ENCODE data around the gene COLEC12. TPM values are rescaled to one million over a fixed set of nuclear protein-coding genes. Genes with fewer than 3 reads are reported as not detected.

COLEC12 gene
- total RNA-seq, 4 donors from 2014 or later, result 20.9 to 75.1 (median 50.4) TPM

- TF ChIP-seq CTCF (IDR thresholded peaks at IDR 0.05; ENCODE audit: low read depth), result no peak
Measured at GRCh38 chr18:362311-363290, 137.9 kb downstream of the COLEC12 start.

GRCh38 chr18:361941-362310, 138.6 kb downstream of the COLEC12 start:
- TF ChIP-seq CTCF (IDR thresholded peaks at IDR 0.05; ENCODE audit: low read depth), result no peak

GRCh38 chr18:361100-361732, 139.3 kb downstream of the COLEC12 start:
- TF ChIP-seq CTCF (IDR thresholded peaks at IDR 0.05; ENCODE audit: low read depth), result no peak

- no peak for TF ChIP-seq CTCF (IDR thresholded peaks at IDR 0.05; ENCODE audit: low read depth)
Measured at GRCh38 chr18:360676-361075, 139.8 kb downstream of the COLEC12 start.

GRCh38 chr18:356778-357177, 143.7 kb downstream of the COLEC12 start:
- no peak for TF ChIP-seq CTCF (IDR thresholded peaks at IDR 0.05; ENCODE audit: low read depth)

GRCh38 chr18:355678-356077, 144.8 kb downstream of the COLEC12 start:
- TF ChIP-seq CTCF (IDR thresholded peaks at IDR 0.05; ENCODE audit: low read depth), result no peak

GRCh38 chr18:354471-354870, 146.0 kb downstream of the COLEC12 start:
- no peak for TF ChIP-seq CTCF (IDR thresholded peaks at IDR 0.05; ENCODE audit: low read depth)
